Duodenal mucosa (tissue), 2 donors: Measurements from ENCODE around the gene POR.
A peak's percentile ranks its signal among the peaks of the same experiment; 100 is the strongest.

Source experiments
- H3K27ac ChIP-seq: one replicate; pipeline ENCODE4 v1.7.0; 2013; ENCODE audit warnings: low read depth, low read length
- H3K27me3 ChIP-seq, 2 donors: one replicate each; pipeline ENCODE4 v1.7.0; 2013; ENCODE audit warnings: low read length in 2 of 2, control low read depth in 1 of 2; ENCODE audit not compliant: insufficient read depth in 2 of 2, control insufficient read depth in 1 of 2
- H3K36me3 ChIP-seq, 2 donors: one replicate each; pipeline ENCODE4 v1.7.0; 2013; ENCODE audit warnings: low read length in 2 of 2, control low read depth in 1 of 2; ENCODE audit not compliant: insufficient read depth in 2 of 2, control insufficient read depth in 1 of 2
- H3K4me1 ChIP-seq, 2 donors: one replicate each; pipeline ENCODE4 v1.7.0; 2013; ENCODE audit warnings: low read length in 2 of 2, control low read depth in 1 of 2; ENCODE audit not compliant: insufficient read depth in 2 of 2, control insufficient read depth in 1 of 2
- H3K4me3 ChIP-seq, 2 donors: one replicate each; pipeline ENCODE4 v1.7.0; 2013; ENCODE audit warnings: low read length in 2 of 2, low read depth in 1 of 2
- H3K9ac ChIP-seq, 2 donors: one replicate each; pipeline ENCODE4 v1.7.0; 2013; ENCODE audit warnings: low read length in 2 of 2, low read depth in 1 of 2
- H3K9me3 ChIP-seq, 2 donors: one replicate each; pipeline ENCODE4 v1.7.0; 2013; ENCODE audit warnings: low read length in 2 of 2, control low read depth in 1 of 2; ENCODE audit not compliant: control insufficient read depth in 1 of 2

The POR gene

DNA sequence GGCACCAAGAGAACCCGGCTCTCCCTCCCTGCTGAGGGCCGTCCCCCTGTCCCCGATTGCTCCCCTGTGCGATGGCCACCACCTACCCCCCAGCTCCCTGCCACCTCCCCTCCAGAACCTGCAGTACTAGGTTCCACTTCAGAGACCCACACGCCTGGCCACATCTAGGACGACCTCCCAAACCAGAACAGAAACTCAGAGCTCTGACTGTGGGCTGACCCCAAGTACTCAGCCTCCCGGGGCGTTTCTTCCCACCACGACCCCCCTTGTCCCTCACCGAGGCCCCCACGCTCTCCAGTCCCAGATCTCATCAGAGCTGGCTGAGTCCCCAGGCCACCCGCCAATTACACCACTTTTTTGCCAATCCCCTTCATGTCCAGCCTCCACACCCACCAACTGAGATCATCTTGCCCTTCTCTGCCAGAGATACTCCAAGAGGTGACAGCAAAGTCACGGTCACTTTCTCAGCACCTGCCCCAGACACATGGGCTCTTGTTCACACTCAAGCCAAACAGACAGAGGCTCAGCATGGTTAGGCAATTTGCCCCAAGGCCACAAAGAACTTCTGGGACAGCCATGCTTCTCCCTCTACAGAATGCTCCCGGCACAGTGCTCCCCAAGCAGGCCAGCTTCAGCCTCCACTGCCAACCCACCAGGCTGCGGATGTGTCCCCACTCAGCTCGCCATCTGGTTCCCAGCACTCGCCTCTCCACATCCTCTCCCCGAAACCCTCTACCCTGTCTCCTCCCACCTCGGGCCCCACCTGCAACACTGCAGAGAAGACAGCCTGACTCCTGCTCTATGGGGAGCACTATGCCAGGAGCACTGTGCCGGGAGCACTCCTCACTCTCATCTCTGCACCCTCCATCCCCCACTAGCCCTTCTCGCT lies 74.8 kb downstream of the POR start:
- peaks cover 22 to 28% of the 10 kb centered on the region in 2 donors for H3K4me1 ChIP-seq
- no peaks in the 10 kb centered on the region for H3K27me3 ChIP-seq
- H3K27ac ChIP-seq, result no peak overlapping the region
- no peak overlapping the region for H3K9ac ChIP-seq
- H3K4me3 ChIP-seq, result no peak overlapping the region
- H3K9me3 ChIP-seq, result no peaks in the 10 kb centered on the region
- peaks cover 7 to 33% of the 10 kb centered on the region in 2 donors for H3K36me3 ChIP-seq

GRCh38 chr7:75991531-75992082 lies 76.7 kb downstream of the POR start:
- Histone ChIP-seq H3K9ac (no peak overlapping the region), H3K9me3 (no peaks in the 10 kb centered on the region), H3K36me3 (peaks cover 0 to 22% of the 10 kb centered on the region in 2 donors), H3K27me3 (no peaks in the 10 kb centered on the region), H3K4me1 (peaks cover 16 to 19% of the 10 kb centered on the region in 2 donors), H3K4me3 (no peak overlapping the region), H3K27ac (no peak overlapping the region)

DNA sequence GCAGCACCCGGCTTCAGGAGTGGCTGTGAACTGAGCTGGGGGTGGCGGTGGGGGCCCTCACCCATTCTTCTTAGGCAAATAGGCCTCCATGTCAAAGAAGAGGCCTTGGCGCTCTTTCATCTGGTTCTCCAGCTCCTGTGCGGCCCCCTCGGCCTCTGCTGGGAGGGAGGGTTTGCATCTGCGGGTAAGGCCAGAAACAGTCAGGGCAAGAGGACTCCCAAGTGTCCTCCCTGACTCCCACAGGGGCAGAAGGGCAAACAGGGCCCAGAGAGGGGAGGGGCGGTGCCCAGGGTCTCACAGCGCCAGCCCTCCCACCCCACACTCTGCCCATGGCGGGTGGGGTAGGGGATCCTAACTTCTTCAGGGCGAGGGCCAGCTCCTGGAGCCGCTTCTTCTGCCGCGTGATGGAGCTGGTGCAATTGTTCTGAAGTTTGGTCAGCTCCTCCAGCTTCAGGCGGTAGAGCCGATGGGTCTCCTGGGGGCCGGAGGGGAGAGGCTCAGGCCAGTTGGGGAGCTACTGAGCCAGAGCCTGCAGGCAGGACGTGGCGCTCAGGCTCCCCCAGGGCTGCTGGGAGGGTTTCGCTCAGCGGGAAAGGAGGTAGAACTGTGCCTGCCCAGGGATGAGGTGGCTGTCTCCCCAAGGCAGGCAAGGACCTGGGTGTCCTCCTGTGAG lies 77.3 kb downstream of the POR start:
- Histone ChIP-seq H3K27me3 (no peaks in the 10 kb centered on the region), H3K4me1 (peaks cover 16 to 19% of the 10 kb centered on the region in 2 donors), H3K9me3 (no peaks in the 10 kb centered on the region), H3K9ac (no peak overlapping the region), H3K27ac (no peak overlapping the region), H3K36me3 (peaks cover 0 to 17% of the 10 kb centered on the region in 2 donors), H3K4me3 (no peak overlapping the region)

GRCh38 chr7:75993689-75994387 lies 78.9 kb downstream of the POR start:
- Histone ChIP-seq H3K4me3 (peak overlapping the region; percentile 86 to 87), H3K9ac (peak overlapping the region; percentile 74 to 82), H3K4me1 (peaks cover 16 to 19% of the 10 kb centered on the region in 2 donors), H3K9me3 (no peaks in the 10 kb centered on the region), H3K36me3 (peaks cover 0 to 7% of the 10 kb centered on the region in 2 donors), H3K27ac (peak overlapping the region; percentile 92), H3K27me3 (no peaks in the 10 kb centered on the region)

DNA sequence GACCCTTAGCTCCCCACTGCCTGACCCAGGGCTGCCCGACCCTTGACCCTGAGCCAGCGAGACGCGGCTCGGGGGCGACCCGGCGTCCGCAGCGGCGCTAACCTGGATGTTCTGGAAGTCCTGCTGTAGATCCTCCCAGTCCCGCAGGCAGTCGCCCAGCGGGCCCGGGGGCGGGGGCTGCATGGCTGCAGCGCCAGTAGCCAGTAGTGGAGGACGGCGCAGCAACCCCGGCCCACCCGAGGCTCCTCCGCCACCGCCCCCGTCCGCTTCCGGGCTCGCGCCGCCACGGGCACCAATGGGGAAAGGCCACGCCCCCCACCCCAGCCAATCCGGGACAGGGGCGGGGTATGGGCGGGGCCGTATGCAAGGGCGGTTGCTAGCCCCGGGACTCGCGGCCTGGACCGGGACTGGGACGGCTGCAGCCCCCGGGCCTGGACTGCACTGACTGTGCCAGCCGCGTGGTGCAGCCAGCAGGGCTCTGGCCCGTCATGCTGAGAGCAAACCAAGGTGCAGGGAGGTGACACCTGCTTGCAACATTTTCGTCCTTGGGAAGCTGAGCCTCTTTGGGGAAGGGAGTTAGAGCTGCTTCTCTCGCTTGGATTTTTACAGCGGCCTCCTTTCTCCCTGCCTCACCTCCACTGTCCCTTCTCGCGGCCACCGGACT lies 79.6 kb downstream of the POR start, which contains the start of gene TMEM120A:
Gene TMEM120A, minus strand, starts transcription at position 208 of the 664 bp plus-strand sequence. Its CDS starts 25 bp downstream, at position 183.
- Histone ChIP-seq H3K27me3 (no peaks in the 10 kb centered on the region), H3K9ac (peak within 1 kb of the TSS; percentile 76 to 82), H3K4me1 (peaks cover 16 to 19% of the 10 kb centered on the region in 2 donors), H3K4me3 (peak within 1 kb of the TSS; percentile 86 to 87), H3K36me3 (peaks cover 0 to 7% of the 10 kb centered on the region in 2 donors), H3K27ac (peak within 1 kb of the TSS; percentile 92), H3K9me3 (no peaks in the 10 kb centered on the region)

- H3K4me1 ChIP-seq, result peaks cover 13 to 19% of the 10 kb centered on the region in 2 donors
- H3K4me3 ChIP-seq, result peak overlapping the region; percentile 74 to 86
- H3K27me3 ChIP-seq, result no peaks in the 10 kb centered on the region
- H3K36me3 ChIP-seq, result peaks cover 0 to 7% of the 10 kb centered on the region in 2 donors
- no peak overlapping the region for H3K27ac ChIP-seq
- H3K9me3 ChIP-seq, result no peaks in the 10 kb centered on the region
- H3K9ac ChIP-seq, result peak overlapping the region; percentile 46 to 76
Measured at GRCh38 chr7:75995052-75995471, 80.1 kb downstream of the POR start.

DNA sequence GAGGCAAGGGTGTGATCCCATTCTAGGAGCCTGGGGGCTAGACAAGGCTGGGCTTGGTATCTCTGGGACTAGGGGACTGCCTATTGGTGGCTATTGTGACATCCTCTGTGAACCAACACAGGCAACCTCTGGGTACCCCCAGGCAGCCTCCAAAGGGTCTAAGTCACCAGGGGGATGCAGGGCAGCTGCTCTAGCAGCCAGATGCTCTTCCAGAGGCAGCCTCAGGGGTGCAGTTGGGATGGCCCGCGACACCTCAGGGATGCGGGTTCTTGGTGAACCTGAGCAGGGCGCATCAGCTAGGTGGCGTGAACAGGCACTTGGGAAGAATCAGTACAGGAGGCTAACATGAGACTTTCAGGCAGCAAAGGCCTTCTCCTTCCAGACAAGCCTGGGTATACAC lies 81.0 kb downstream of the POR start:
- no peaks in the 10 kb centered on the region for H3K27me3 ChIP-seq
- H3K4me3 ChIP-seq, result no peak overlapping the region
- peaks cover 12 to 17% of the 10 kb centered on the region in 2 donors for H3K4me1 ChIP-seq
- H3K9ac ChIP-seq, result no peak overlapping the region
- peaks cover 0 to 15% of the 10 kb centered on the region in 2 donors for H3K36me3 ChIP-seq
- no peaks in the 10 kb centered on the region for H3K9me3 ChIP-seq
- no peak overlapping the region for H3K27ac ChIP-seq

- H3K27ac ChIP-seq, result no peak overlapping the region
- H3K9ac ChIP-seq, result no peak overlapping the region
- H3K4me3 ChIP-seq, result no peak overlapping the region
- peaks cover 0 to 18% of the 10 kb centered on the region in 2 donors for H3K36me3 ChIP-seq
- no peaks in the 10 kb centered on the region for H3K9me3 ChIP-seq
- peaks cover 12 to 16% of the 10 kb centered on the region in 2 donors for H3K4me1 ChIP-seq
- no peaks in the 10 kb centered on the region for H3K27me3 ChIP-seq
Measured at GRCh38 chr7:75996476-75996875, 81.5 kb downstream of the POR start.

DNA sequence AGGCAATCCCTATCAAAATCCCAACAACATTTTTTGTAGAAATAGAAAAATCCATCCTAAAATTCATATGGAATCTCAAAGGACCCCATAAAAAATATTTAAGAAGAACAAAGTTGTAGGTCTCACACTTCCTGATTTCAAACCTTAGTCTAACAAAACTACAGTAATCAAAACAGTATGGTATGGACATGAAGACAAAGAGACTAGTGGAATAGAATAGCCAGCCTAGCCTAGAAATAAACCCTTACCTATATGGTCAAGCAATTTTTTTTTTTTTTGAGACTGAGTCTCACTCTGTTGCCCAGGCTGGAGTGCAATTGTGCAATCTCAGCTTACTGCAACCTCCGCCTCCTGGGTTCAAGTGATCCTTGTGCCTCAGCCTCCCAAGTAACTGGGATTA lies 83.1 kb downstream of the POR start:
- H3K9ac ChIP-seq, result no peak overlapping the region
- H3K27ac ChIP-seq, result no peak overlapping the region
- peaks cover 12 to 14% of the 10 kb centered on the region in 2 donors for H3K4me1 ChIP-seq
- peaks cover 0 to 24% of the 10 kb centered on the region in 2 donors for H3K36me3 ChIP-seq
- H3K4me3 ChIP-seq, result no peak overlapping the region
- no peaks in the 10 kb centered on the region for H3K9me3 ChIP-seq
- no peaks in the 10 kb centered on the region for H3K27me3 ChIP-seq
